K562 (cell line): ENCODE measurements around the gene GALNT7. TPM values are rescaled to one million over a fixed set of nuclear protein-coding genes. Genes with fewer than 3 reads are reported as not detected.

Source experiments
- ATAC-seq: fragments of 200-7000 bp; cut with Tn5 transposase; 3 replicates; pipeline ENCODE4 v1.9.1; 2020; ENCODE audit warnings: moderate library complexity
- BruUV-seq: library from RNA; stranded (reverse); fragments of 400-500 nt; replicated peaks from 2 replicates; lab custom pipeline; 2021; lab: Mats Ljungman, UMichigan
- CTCF ChIA-PET: fragments of 300-600 bp; formaldehyde crosslinking; extraction: SDS; loops from one replicate; lab custom pipeline; 2021; ENCODE audit warnings: low intra/inter-chr PET ratio; lab: Yijun Ruan, JAX
- POLR2A ChIA-PET: fragments of 300-600, 350-650 bp; sonication (Branson Sonifier 250); formaldehyde crosslinking; extraction: SDS; loops from one replicate; lab custom pipeline; 2021; ENCODE audit warnings: antibody characterized with exemption, inconsistent platforms; lab: Yijun Ruan, JAX
- DNase-seq, 4 experiments: peaks; one replicate each; pipeline versions ENCODE4 v3.0.0 to v3.0.0-alpha.2; 2011 to 2018; ENCODE audit warnings: low spot score in 3 of 4, mixed read lengths in 3 of 4; ENCODE audit errors: extremely low read depth in 1 of 4
- FAIRE-seq: peaks from 2 replicates; lab custom pipeline; 2011; peaks lifted over from hg19 to GRCh38; lab: Jason Lieb, UNC
- H2AFZ ChIP-seq: 2 replicates; pipeline ENCODE4 v1.6.0; 2011; ENCODE audit warnings: low read depth, low read length, control low read depth, inconsistent platforms
- H3K27ac ChIP-seq: fragments of 200-600 bp; 3 replicates; pipeline ENCODE4 v1.8.0; 2011; ENCODE audit warnings: low read depth, mild to moderate bottlenecking, control low read depth, inconsistent platforms, low read length, moderate library complexity, mixed read lengths; ENCODE audit errors: extremely low read depth
- H3K27me3 ChIP-seq, 2 experiments: fragments of 300-600 bp in 1 of 2; 2 replicates in 1 of 2; 3 replicates in 1 of 2; pipeline versions ENCODE4 v1.6.0 to v1.8.0; 2011; ENCODE audit warnings: inconsistent platforms in 2 of 2, low read length in 2 of 2, mild to moderate bottlenecking in 1 of 2, mixed read lengths in 1 of 2, moderate library complexity in 1 of 2; ENCODE audit not compliant: control insufficient read depth in 2 of 2, insufficient read depth in 2 of 2
- H3K36me3 ChIP-seq: fragments of 300-600 bp; 3 replicates; pipeline ENCODE4 v1.8.0; 2011; ENCODE audit warnings: mild to moderate bottlenecking, low read length, inconsistent platforms; ENCODE audit not compliant: control insufficient read depth, insufficient read depth
- H3K4me1 ChIP-seq, 2 experiments: fragments of 200-600 bp in 1 of 2; replicated peaks in 1 of 2; 2 replicates in 1 of 2; 3 replicates in 1 of 2; pipeline versions ENCODE4 v1.5.1 to v1.8.0; 2011; ENCODE audit warnings: inconsistent platforms in 2 of 2, low read length in 2 of 2, mild to moderate bottlenecking in 1 of 2, mixed read lengths in 1 of 2, moderate library complexity in 1 of 2; ENCODE audit not compliant: control insufficient read depth in 2 of 2, insufficient read depth in 2 of 2
- H3K4me2 ChIP-seq: 2 replicates; pipeline ENCODE4 v1.6.1; 2011; ENCODE audit warnings: low read length, control low read depth, inconsistent platforms, mixed read lengths; ENCODE audit not compliant: insufficient read depth
- H3K4me3 ChIP-seq: fragments of 200-600 bp; sonication (generic), shearing (Covaris generic); 2 replicates; pipeline ENCODE4 v1.5.1; 2016; ENCODE audit warnings: control low read depth, inconsistent platforms
- H3K79me2 ChIP-seq: fragments of 200-600 bp; 3 replicates; pipeline ENCODE4 v1.8.0; 2011; ENCODE audit warnings: low read length, inconsistent platforms; ENCODE audit not compliant: control insufficient read depth, insufficient read depth
- H3K9ac ChIP-seq, 2 experiments: 2 replicates each; pipeline versions ENCODE4 v1.6.0 to v1.6.1; 2011; ENCODE audit warnings: low read depth in 2 of 2, low read length in 2 of 2, control low read depth in 1 of 2, inconsistent platforms in 1 of 2, mild to moderate bottlenecking in 1 of 2, mixed read lengths in 1 of 2; ENCODE audit not compliant: insufficient read depth in 1 of 2
- H3K9me1 ChIP-seq: one replicate; pipeline ENCODE4 v1.6.0; 2011; ENCODE audit warnings: inconsistent platforms, mild to moderate bottlenecking, low read length, moderate library complexity; ENCODE audit not compliant: control insufficient read depth, insufficient read depth
- H3K9me3 ChIP-seq: replicated peaks from 2 replicates; pipeline ENCODE4 v1.5.1; 2011; ENCODE audit warnings: low read depth, low read length, inconsistent platforms; ENCODE audit not compliant: control insufficient read depth, insufficient read depth
- H4K20me1 ChIP-seq: replicated peaks from 2 replicates; pipeline ENCODE4 v1.6.1; 2011; ENCODE audit warnings: low read length, inconsistent platforms, mixed read lengths; ENCODE audit not compliant: control insufficient read depth, insufficient read depth
- ARNT ChIP-seq, 2 experiments: fragments of 450-650 bp; IDR thresholded peaks; 2 replicates each; pipeline ENCODE4 v1.6.1; 2016; ENCODE audit warnings: mild to moderate bottlenecking in 1 of 2
- C11orf30 ChIP-seq: fragments of 450-650 bp; IDR thresholded peaks from 2 replicates; pipeline ENCODE4 v1.6.1; 2016; ENCODE audit warnings: low read depth, mild to moderate bottlenecking
- CBFA2T3 ChIP-seq: fragments of 450-650 bp; IDR thresholded peaks from 2 replicates; pipeline ENCODE4 v1.6.1; 2017
- CBX1 ChIP-seq: sonication (generic); IDR thresholded peaks from 2 replicates; pipeline ENCODE4 v1.6.1; 2016; ENCODE audit warnings: antibody characterized with exemption, low read depth, mild to moderate bottlenecking
- HEY1 ChIP-seq: fragments of 250-450 bp; sonication (Bioruptor Pico); IDR thresholded peaks from 2 replicates; pipeline ENCODE4 v1.5.0; 2020; ENCODE audit warnings: mild to moderate bottlenecking, moderate library complexity, borderline replicate concordance
- HOXB6 ChIP-seq: fragments of 250-450 bp; sonication (Bioruptor Pico); IDR thresholded peaks from 2 replicates; pipeline ENCODE4 v1.5.1; 2022; ENCODE audit warnings: mild to moderate bottlenecking, borderline replicate concordance
- PRPF4 ChIP-seq: fragments of 200-400 bp; formaldehyde crosslinking; IDR thresholded peaks from one replicate; pipeline ENCODE4 v1.6.1; 2017; ENCODE audit warnings: low read length, low read depth, mild to moderate bottlenecking; ENCODE audit not compliant: insufficient read depth, poor library complexity, severe bottlenecking
- SMAD3 ChIP-seq: fragments of 450-650 bp; formaldehyde crosslinking; conservative IDR thresholded peaks from 2 replicates; pipeline ENCODE4 v1.4.0; 2020; ENCODE audit warnings: mild to moderate bottlenecking
- SP2 ChIP-seq: IDR thresholded peaks from 2 replicates; pipeline ENCODE4 v1.6.1; 2011; ENCODE audit warnings: mild to moderate bottlenecking, low read depth, low read length, moderate library complexity; ENCODE audit not compliant: poor library complexity, severe bottlenecking; ENCODE audit errors: extremely low read depth
- WGBS: fragments of 100-300 bp; shearing (Covaris generic); methylation state at CpG from one replicate; pipeline ENCODE4 v1.1.6; 2016; ENCODE audit warnings: low coverage, mixed read lengths; ENCODE audit not compliant: insufficient coverage; ENCODE audit errors: missing lambda C conversion rate; 5-methylcytosine and 5-hydroxymethylcytosine counted together
- in situ Hi-C: fragments of 300-500 bp; cut with MboI; formaldehyde crosslinking; loops from 4 replicates; pipeline ENCODE4 v1.15.0; 2018; ENCODE audit warnings: inconsistent platforms, mixed read lengths
- intact Hi-C: fragments of 100-400 bp; cut with micrococcal nuclease; formaldehyde crosslinking; loops from 2 replicates; pipeline ENCODE4 v1.14.2; 2022
- polyA plus RNA-seq, 8 experiments: library from polyadenylated mRNA; depleted of rRNA in 4 of 8; stranded (reverse) in 5 of 8; unstranded in 3 of 8; fragments of >200 nt; fragmentation: Nextera tagmentation in 2 of 8; fragmentation: Illumina TruSeq in 1 of 8; extraction: Ambion mirVana in 2 of 8; extraction: Trizol in 1 of 8; gene quantifications; 2 replicates each; pipeline versions ENCODE4 v1.2.1 to v1.2.3, GENCODE V29; 2011 to 2014; ENCODE audit warnings: inconsistent platforms in 1 of 8, missing spikeins in 1 of 8
- total RNA-seq, 7 experiments: library from RNA; depleted of rRNA in 6 of 7; stranded (reverse); fragments of >200 nt in 6 of 7; fragmentation: Illumina TruSeq in 2 of 7; extraction: Trizol in 2 of 7; gene quantifications; 2 replicates each; pipeline versions ENCODE4 v1.2.1 to v1.2.3, GENCODE V29; 2011 to 2021; ENCODE audit warnings: low replicate concordance in 1 of 7
- TF ChIP-seq, protein P1 (sequence below): IDR thresholded peaks from 3 replicates; pipeline ENCODE4 v1.6.1; 2011; ENCODE audit warnings: borderline replicate concordance, mild to moderate bottlenecking, moderate library complexity; ENCODE audit not compliant: insufficient read length; ENCODE audit errors: extremely low read depth
- TF ChIP-seq, protein P2 (sequence below): fragments of 450-650 bp; IDR thresholded peaks from 2 replicates; pipeline ENCODE4 v1.6.1; 2014; ENCODE audit warnings: low read depth, mild to moderate bottlenecking, moderate library complexity, borderline replicate concordance

GALNT7 gene
- total and polyA plus RNA-seq, 9 of the 15 experiments (the other 6 are each of a cell fraction or from before 2014, with no cell fraction given): 16.7 to 38.7 (median 31.1) TPM

DNA sequence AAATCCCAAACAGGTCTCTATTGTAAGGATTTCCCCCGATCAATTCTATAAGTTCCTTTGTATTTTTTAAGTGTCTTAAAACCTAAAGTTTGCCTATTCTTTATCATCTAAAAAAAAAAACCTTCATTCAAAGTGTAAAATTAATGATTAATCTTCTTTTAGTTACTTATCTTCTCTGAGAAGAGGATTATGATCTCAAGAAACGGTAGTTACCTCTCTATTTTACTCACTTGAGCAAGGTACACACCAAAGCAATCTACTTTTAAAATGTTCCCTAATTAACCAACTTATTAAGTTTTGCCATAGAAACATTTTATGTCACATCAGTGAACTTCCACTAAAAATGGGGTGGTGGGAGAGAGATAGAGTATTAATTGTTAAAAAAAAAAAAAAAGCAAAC, 15.2 kb upstream of the GALNT7 start:
- Histone ChIP-seq H3K27ac (no peak overlapping the region), H3K9ac (no peak overlapping the region), H2AFZ (no peak overlapping the region), H3K4me3 (no peak overlapping the region), H3K27me3 (no peaks in the 10 kb centered on the region), H3K36me3 (no peaks in the 10 kb centered on the region), H3K4me2 (no peak overlapping the region), H3K9me3 (no peaks in the 10 kb centered on the region), H3K9me1 (no peaks in the 10 kb centered on the region), H3K4me1 (no peaks in the 10 kb centered on the region), H3K79me2 (no peaks in the 10 kb centered on the region), H4K20me1 (no peaks in the 10 kb centered on the region)
- DNase-seq (no peak), ATAC-seq (no peak), FAIRE-seq (no peak)
- intact Hi-C loops (no loop called here), in situ Hi-C loops (no loop called here)
- ChIA-PET CTCF (no interaction called here), POLR2A (interaction anchor here (1.1 kb wide), 1 partner anchor 15 kb away, joined by 3 read pairs; the partner anchor contains the start of gene GALNT7)
- BruUV-seq: no TSS peak
- 42% methylated on average over 2 of the region's 2 CpGs for WGBS
- no peak for TF ChIP-seq C11orf30
- no peak for TF ChIP-seq SP2
- no peak for TF ChIP-seq CBFA2T3
- TF ChIP-seq HOXB6 (CRISPR knock-in tag): no peak
- TF ChIP-seq, protein P1, sequence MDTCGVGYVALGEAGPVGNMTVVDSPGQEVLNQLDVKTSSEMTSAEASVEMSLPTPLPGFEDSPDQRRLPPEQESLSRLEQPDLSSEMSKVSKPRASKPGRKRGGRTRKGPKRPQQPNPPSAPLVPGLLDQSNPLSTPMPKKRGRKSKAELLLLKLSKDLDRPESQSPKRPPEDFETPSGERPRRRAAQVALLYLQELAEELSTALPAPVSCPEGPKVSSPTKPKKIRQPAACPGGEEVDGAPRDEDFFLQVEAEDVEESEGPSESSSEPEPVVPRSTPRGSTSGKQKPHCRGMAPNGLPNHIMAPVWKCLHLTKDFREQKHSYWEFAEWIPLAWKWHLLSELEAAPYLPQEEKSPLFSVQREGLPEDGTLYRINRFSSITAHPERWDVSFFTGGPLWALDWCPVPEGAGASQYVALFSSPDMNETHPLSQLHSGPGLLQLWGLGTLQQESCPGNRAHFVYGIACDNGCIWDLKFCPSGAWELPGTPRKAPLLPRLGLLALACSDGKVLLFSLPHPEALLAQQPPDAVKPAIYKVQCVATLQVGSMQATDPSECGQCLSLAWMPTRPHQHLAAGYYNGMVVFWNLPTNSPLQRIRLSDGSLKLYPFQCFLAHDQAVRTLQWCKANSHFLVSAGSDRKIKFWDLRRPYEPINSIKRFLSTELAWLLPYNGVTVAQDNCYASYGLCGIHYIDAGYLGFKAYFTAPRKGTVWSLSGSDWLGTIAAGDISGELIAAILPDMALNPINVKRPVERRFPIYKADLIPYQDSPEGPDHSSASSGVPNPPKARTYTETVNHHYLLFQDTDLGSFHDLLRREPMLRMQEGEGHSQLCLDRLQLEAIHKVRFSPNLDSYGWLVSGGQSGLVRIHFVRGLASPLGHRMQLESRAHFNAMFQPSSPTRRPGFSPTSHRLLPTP: no peak
- TF ChIP-seq SMAD3 (CRISPR knock-in tag): no peak
- no peak for TF ChIP-seq HEY1 (CRISPR knock-in tag)
- no peak for TF ChIP-seq CBX1
- TF ChIP-seq ARNT (IDR thresholded peaks at IDR 0.05): no peak
- TF ChIP-seq PRPF4: no peak
- TF ChIP-seq, protein P2, sequence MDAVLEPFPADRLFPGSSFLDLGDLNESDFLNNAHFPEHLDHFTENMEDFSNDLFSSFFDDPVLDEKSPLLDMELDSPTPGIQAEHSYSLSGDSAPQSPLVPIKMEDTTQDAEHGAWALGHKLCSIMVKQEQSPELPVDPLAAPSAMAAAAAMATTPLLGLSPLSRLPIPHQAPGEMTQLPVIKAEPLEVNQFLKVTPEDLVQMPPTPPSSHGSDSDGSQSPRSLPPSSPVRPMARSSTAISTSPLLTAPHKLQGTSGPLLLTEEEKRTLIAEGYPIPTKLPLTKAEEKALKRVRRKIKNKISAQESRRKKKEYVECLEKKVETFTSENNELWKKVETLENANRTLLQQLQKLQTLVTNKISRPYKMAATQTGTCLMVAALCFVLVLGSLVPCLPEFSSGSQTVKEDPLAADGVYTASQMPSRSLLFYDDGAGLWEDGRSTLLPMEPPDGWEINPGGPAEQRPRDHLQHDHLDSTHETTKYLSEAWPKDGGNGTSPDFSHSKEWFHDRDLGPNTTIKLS: no peak
